Measurements from ENCODE around the gene JUP.

JUP gene

DNA sequence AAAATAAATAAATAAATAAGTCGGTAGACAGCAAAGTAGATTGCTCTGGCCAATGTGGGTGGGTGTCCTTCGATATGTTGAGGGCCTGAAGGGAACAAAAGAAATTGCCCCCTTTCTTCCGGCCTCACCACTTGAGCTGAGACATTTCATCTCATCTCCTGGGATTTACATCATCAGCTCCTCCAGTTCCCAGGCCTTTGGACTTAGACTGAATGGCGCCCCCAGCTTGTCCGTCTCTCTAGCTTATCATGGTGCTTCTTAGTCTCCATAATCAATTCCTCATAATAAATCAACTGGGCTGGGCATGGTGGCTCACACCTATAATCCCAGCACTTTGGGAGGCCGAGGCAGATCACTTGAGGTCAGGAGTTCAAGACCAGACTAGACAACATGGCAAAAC lies 38.2 kb downstream of the JUP start:
- no peak for TF ChIP-seq POLR2A (IDR thresholded peaks at IDR 0.05; ENCODE audit: extremely low read depth, insufficient read length)
- no peak for TF ChIP-seq CTCF (IDR thresholded peaks at IDR 0.05; ENCODE audit: low read depth, low read length)
- TF ChIP-seq, protein P1, sequence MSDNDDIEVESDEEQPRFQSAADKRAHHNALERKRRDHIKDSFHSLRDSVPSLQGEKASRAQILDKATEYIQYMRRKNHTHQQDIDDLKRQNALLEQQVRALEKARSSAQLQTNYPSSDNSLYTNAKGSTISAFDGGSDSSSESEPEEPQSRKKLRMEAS (IDR thresholded peaks at IDR 0.05; ENCODE audit: low read depth, low read length): no peak
- TF ChIP-seq MYC (IDR thresholded peaks at IDR 0.05; ENCODE audit: low read depth, low read length): no peak
- no peak overlapping the region for H3K4me3 ChIP-seq (ENCODE audit: low read depth, low read length)
- no peak for DNase-seq (ENCODE audit: low read depth)

GRCh38 chr17:41741709-41742108 lies 44.8 kb downstream of the JUP start:
- H3K4me3 ChIP-seq (ENCODE audit: low read depth, low read length): no peak overlapping the region
- TF ChIP-seq, protein P1 (IDR thresholded peaks at IDR 0.05; ENCODE audit: low read depth, low read length): no peak
- TF ChIP-seq MYC (IDR thresholded peaks at IDR 0.05; ENCODE audit: low read depth, low read length) (no peak), CTCF (IDR thresholded peaks at IDR 0.05; ENCODE audit: low read depth, low read length) (no peak), POLR2A (IDR thresholded peaks at IDR 0.05; ENCODE audit: extremely low read depth, insufficient read length) (no peak)
- DNase-seq (ENCODE audit: low read depth): no peak

DNA sequence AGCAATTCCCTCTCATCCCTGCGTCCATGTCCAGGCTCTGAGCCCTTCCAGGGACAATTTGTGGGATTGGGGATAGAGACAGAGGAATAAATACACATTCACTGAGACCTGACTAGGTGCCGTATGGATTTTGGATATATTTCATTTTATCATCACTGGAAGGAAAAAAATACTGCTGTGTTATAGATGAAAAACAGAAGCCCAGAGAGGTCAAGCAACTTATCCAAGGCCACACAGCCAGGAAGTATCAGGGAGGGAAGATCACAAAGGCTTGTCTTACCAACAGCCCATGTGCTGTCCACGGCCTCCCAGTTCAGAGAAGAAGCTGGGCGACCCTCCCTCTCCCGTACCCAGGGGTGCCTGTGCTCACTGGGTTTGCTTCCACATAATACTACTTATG lies 46.0 kb downstream of the JUP start:
- no peak for TF ChIP-seq POLR2A (IDR thresholded peaks at IDR 0.05; ENCODE audit: extremely low read depth, insufficient read length)
- TF ChIP-seq CTCF (IDR thresholded peaks at IDR 0.05; ENCODE audit: low read depth, low read length): no peak
- TF ChIP-seq, protein P1 (IDR thresholded peaks at IDR 0.05; ENCODE audit: low read depth, low read length): no peak
- TF ChIP-seq MYC (IDR thresholded peaks at IDR 0.05; ENCODE audit: low read depth, low read length): no peak
- no peak for DNase-seq (ENCODE audit: low read depth)
- no peak overlapping the region for H3K4me3 ChIP-seq (ENCODE audit: low read depth, low read length)

GRCh38 chr17:41739661-41740352 lies 46.7 kb downstream of the JUP start:
- H3K4me3 ChIP-seq (ENCODE audit: low read depth, low read length): no peak overlapping the region
- DNase-seq (ENCODE audit: low read depth): no peak
- TF ChIP-seq CTCF (IDR thresholded peaks at IDR 0.05; ENCODE audit: low read depth, low read length): no peak
- no peak for TF ChIP-seq MYC (IDR thresholded peaks at IDR 0.05; ENCODE audit: low read depth, low read length)
- TF ChIP-seq, protein P1 (IDR thresholded peaks at IDR 0.05; ENCODE audit: low read depth, low read length): no peak
- TF ChIP-seq POLR2A (IDR thresholded peaks at IDR 0.05; ENCODE audit: extremely low read depth, insufficient read length): no peak

GRCh38 chr17:41738801-41739112 lies 47.8 kb downstream of the JUP start:
- H3K4me3 ChIP-seq (ENCODE audit: low read depth, low read length): no peak overlapping the region

More at GRCh38 chr17:41738801-41739112, 47.8 kb downstream of the JUP start:
- no peak for TF ChIP-seq MYC (IDR thresholded peaks at IDR 0.05; ENCODE audit: low read depth, low read length)
- TF ChIP-seq CTCF (IDR thresholded peaks at IDR 0.05; ENCODE audit: low read depth, low read length): no peak
- no peak for TF ChIP-seq POLR2A (IDR thresholded peaks at IDR 0.05; ENCODE audit: extremely low read depth, insufficient read length)
- TF ChIP-seq, protein P1 (IDR thresholded peaks at IDR 0.05; ENCODE audit: low read depth, low read length): no peak
- DNase-seq (ENCODE audit: low read depth): no peak

Measured in NB4 (cell line).